ENCODE data around the gene MYO10.
A peak's percentile ranks its signal among the peaks of the same experiment; 100 is the strongest.

Gene MYO10

DNA sequence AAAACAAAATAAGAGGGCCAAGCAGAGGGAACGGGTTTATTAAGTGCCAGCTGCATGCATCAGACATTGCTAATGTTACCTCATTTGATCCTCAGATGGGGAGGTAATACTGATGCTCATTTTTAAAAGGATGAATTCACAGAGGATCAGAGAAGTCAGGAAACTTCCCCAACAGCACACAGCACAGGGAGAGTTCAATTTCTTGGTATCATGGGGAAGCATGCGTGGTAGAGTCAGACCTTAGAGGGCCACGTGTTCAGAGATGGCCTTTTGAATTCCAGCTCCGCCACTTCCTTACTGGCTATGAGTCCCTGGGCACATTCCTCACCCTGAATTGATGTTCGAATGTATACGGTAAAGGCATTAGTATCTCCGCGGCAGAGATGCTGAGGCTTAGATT lies 108.3 kb downstream of the MYO10 start:
- Histone ChIP-seq H3K4me1 (ENCODE audit: control insufficient read depth, insufficient read depth, low read length) (no peaks in the 10 kb centered on the region), H3K36me3 (ENCODE audit: control insufficient read depth in 2 of 2, insufficient read depth in 1 of 2, low read length in 2 of 2) (no peaks in the 10 kb centered on the region; a peak in 1 of 3 replicates), H3K9me3 (ENCODE audit: control insufficient read depth, insufficient read depth, low read depth, low read length) (no peaks in the 10 kb centered on the region), H3K27ac (ENCODE audit: extremely low read depth, low read depth, low read length) (no peak overlapping the region), H3K4me3 (ENCODE audit: low read depth, low read length) (no peak overlapping the region)
- TF ChIP-seq ZNF768 (tag by site-specific recombination; IDR thresholded peaks at IDR 0.05) (peak; percentile 63; the same call in 1 of the 2 replicates), ZNF654 (tag by site-specific recombination; IDR thresholded peaks at IDR 0.05; ENCODE audit: low read depth) (no peak)
- POLR2A ChIA-PET: no interaction called here
- CTCF ChIA-PET: no interaction called here

DNA sequence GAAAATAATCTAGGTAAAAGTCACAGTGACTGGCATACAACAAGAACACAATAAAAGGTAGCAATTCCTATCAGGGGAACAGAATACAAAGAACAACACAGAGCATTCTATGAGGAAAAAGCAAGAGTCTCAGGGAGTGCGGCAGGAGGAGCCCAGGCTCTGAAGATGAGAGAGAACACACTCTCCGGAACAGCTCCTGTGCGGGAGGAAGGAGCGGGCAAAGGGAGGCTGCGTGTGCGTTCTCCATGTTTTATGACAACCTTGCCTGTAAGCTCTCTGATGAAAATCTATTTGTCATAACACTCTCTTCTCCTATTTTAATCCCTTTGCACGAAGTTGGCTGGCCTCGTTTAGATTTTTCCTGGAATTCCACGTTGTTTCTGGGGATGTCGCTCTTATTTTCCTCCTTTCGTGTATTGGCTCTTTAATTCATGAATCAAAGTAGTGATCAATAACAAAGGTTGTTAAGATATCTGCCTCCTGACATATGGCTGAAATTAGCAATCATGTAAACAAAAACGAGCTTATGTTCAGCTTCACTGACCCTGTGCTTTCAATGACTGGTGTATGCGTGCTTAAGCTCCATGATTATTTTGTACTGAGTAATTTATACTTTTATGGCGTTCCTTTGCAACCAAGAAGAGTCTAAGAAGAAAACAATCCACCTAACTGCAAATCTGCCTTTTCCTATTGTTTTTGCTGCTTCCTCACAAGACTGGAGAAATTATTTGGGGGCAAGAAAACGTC lies 109.5 kb downstream of the MYO10 start:
- ChIA-PET POLR2A (no interaction called here), CTCF (interaction anchor here (2.2 kb wide), 1 partner anchor 364 kb away, joined by 8 read pairs; no protein-coding TSS in a partner anchor)
- Histone ChIP-seq H3K4me1 (ENCODE audit: control insufficient read depth, insufficient read depth, low read length) (no peaks in the 10 kb centered on the region), H3K9me3 (ENCODE audit: control insufficient read depth, insufficient read depth, low read depth, low read length) (no peaks in the 10 kb centered on the region), H3K36me3 (ENCODE audit: control insufficient read depth in 2 of 2, insufficient read depth in 1 of 2, low read length in 2 of 2) (no peaks in the 10 kb centered on the region; a peak in 1 of 3 replicates), H3K27ac (ENCODE audit: extremely low read depth, low read depth, low read length) (no peak overlapping the region), H3K4me3 (ENCODE audit: low read depth, low read length) (no peak overlapping the region)
- no peak for TF ChIP-seq ZNF2 (tag by site-specific recombination; IDR thresholded peaks at IDR 0.05)
- no peak for TF ChIP-seq ZNF394 (tag by site-specific recombination; IDR thresholded peaks at IDR 0.05; ENCODE audit: borderline replicate concordance)
- TF ChIP-seq ZNF76 (tag by site-specific recombination; IDR thresholded peaks at IDR 0.05; ENCODE audit: borderline replicate concordance, low read depth): no peak
- no peak for TF ChIP-seq ZNF626 (tag by site-specific recombination; IDR thresholded peaks at IDR 0.05)
- TF ChIP-seq, protein P1, sequence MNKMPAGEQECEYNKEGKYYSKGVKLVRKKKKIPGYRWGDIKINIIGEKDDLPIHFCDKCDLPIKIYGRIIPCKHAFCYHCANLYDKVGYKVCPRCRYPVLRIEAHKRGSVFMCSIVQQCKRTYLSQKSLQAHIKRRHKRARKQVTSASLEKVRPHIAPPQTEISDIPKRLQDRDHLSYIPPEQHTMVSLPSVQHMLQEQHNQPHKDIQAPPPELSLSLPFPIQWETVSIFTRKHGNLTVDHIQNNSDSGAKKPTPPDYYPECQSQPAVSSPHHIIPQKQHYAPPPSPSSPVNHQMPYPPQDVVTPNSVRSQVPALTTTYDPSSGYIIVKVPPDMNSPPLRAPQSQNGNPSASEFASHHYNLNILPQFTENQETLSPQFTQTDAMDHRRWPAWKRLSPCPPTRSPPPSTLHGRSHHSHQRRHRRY (tag by site-specific recombination; IDR thresholded peaks at IDR 0.05): no peak
- TF ChIP-seq ZNF837 (tag by site-specific recombination; IDR thresholded peaks at IDR 0.05): no peak
- TF ChIP-seq ZBTB21 (tag by site-specific recombination; IDR thresholded peaks at IDR 0.05): no peak
- TF ChIP-seq ZNF624 (tag by site-specific recombination; IDR thresholded peaks at IDR 0.05): no peak
- TF ChIP-seq ZNF571 (tag by site-specific recombination; IDR thresholded peaks at IDR 0.05): no peak
- TF ChIP-seq, protein P2, sequence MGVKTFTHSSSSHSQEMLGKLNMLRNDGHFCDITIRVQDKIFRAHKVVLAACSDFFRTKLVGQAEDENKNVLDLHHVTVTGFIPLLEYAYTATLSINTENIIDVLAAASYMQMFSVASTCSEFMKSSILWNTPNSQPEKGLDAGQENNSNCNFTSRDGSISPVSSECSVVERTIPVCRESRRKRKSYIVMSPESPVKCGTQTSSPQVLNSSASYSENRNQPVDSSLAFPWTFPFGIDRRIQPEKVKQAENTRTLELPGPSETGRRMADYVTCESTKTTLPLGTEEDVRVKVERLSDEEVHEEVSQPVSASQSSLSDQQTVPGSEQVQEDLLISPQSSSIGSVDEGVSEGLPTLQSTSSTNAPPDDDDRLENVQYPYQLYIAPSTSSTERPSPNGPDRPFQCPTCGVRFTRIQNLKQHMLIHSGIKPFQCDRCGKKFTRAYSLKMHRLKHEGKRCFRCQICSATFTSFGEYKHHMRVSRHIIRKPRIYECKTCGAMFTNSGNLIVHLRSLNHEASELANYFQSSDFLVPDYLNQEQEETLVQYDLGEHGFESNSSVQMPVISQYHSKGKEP (tag by site-specific recombination; IDR thresholded peaks at IDR 0.05): no peak
- no peak for TF ChIP-seq ZNF138 (tag by site-specific recombination; IDR thresholded peaks at IDR 0.05; ENCODE audit: borderline replicate concordance)
- TF ChIP-seq ZNF521 (tag by site-specific recombination; IDR thresholded peaks at IDR 0.05): no peak
- TF ChIP-seq, protein P3, sequence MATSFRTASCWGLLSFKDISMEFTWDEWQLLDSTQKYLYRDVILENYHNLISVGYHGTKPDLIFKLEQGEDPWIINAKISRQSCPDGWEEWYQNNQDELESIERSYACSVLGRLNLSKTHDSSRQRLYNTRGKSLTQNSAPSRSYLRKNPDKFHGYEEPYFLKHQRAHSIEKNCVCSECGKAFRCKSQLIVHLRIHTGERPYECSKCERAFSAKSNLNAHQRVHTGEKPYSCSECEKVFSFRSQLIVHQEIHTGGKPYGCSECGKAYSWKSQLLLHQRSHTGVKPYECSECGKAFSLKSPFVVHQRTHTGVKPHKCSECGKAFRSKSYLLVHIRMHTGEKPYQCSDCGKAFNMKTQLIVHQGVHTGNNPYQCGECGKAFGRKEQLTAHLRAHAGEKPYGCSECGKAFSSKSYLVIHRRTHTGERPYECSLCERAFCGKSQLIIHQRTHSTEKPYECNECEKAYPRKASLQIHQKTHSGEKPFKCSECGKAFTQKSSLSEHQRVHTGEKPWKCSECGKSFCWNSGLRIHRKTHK (tag by site-specific recombination; IDR thresholded peaks at IDR 0.05): no peak
- TF ChIP-seq, protein P4, sequence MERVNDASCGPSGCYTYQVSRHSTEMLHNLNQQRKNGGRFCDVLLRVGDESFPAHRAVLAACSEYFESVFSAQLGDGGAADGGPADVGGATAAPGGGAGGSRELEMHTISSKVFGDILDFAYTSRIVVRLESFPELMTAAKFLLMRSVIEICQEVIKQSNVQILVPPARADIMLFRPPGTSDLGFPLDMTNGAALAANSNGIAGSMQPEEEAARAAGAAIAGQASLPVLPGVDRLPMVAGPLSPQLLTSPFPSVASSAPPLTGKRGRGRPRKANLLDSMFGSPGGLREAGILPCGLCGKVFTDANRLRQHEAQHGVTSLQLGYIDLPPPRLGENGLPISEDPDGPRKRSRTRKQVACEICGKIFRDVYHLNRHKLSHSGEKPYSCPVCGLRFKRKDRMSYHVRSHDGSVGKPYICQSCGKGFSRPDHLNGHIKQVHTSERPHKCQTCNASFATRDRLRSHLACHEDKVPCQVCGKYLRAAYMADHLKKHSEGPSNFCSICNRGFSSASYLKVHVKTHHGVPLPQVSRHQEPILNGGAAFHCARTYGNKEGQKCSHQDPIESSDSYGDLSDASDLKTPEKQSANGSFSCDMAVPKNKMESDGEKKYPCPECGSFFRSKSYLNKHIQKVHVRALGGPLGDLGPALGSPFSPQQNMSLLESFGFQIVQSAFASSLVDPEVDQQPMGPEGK (tag by site-specific recombination; IDR thresholded peaks at IDR 0.05): no peak
- no peak for TF ChIP-seq ZNF747 (tag by site-specific recombination; IDR thresholded peaks at IDR 0.05)
